ENCODE measurements around the gene TUBGCP2. TPM values are rescaled to one million over a fixed set of nuclear protein-coding genes. Genes with fewer than 3 reads are reported as not detected.

The TUBGCP2 gene
- total and polyA plus RNA-seq, 11 donors, result 33.5 to 49.5 (median 38.2) TPM

GRCh38 chr10:133309100-133309719, 538 bp upstream of the TUBGCP2 start:
- H3K4me1 ChIP-seq, result peaks cover 0 to 41% (median 21%) of the 10 kb centered on the region in 12 donors
- H3K4me3 ChIP-seq, result peak overlapping the region; percentile 78 to 100 (median 97)
- H3K27ac ChIP-seq, result peak overlapping the region; percentile 92 to 99 (median 98)
- no peaks in the 10 kb centered on the region for H3K9me3 ChIP-seq
- no peaks in the 10 kb centered on the region for H3K27me3 ChIP-seq
- intact Hi-C loops (cut with DNase I), result loop anchor here in 2 of 10 donors (2.0 to 5.0 kb wide), 4 partner anchors 46 to 83 kb away; partner anchors contain the start of genes MTG1 (in 1 of the 2) and PAOX (in 1 of the 2)
- ATAC-seq, result peak; percentile 81 to 95 (median 95)
- peak; percentile 91 to 98 (median 93) for DNase-seq
- WGBS, 4 donors, result 26 to 39% (median 26%) methylated on average over 33 to 46 of the region's 46 CpGs
- TF ChIP-seq POLR2A (IDR thresholded peaks at IDR 0.05) (no peak), CTCF (IDR thresholded peaks at IDR 0.05) (no peak)
- peaks cover 0 to 38% (median 26%) of the 10 kb centered on the region in 9 donors for H3K36me3 ChIP-seq

- DNase-seq, result peak in 4 of 5 donors; percentile 59 to 81 (median 68)
- Histone ChIP-seq H3K9me3 (no peaks in the 10 kb centered on the region), H3K4me3 (peak overlapping the region; percentile 78 to 100 (median 97)), H3K4me1 (peaks cover 0 to 38% (median 21%) of the 10 kb centered on the region in 12 donors), H3K36me3 (peaks cover 0 to 37% (median 27%) of the 10 kb centered on the region in 9 donors), H3K27ac (peak overlapping the region; percentile 92 to 99 (median 98)), H3K27me3 (no peaks in the 10 kb centered on the region)
- 4 to 9% (median 7%) methylated on average over 23 to 25 of the region's 25 CpGs for WGBS, 4 donors
- ATAC-seq, result peak in 2 of 4 donors; percentile 23 to 36
- intact Hi-C loops (cut with DNase I), result loop anchor here in 2 of 10 donors (2.0 to 5.0 kb wide), 4 partner anchors 45 to 84 kb away; partner anchors contain the start of genes MTG1 (in 1 of the 2) and PAOX (in 1 of the 2)
- TF ChIP-seq CTCF (IDR thresholded peaks at IDR 0.05) (peak; percentile 28 to 66 (median 55)), POLR2A (IDR thresholded peaks at IDR 0.05) (no peak)
Observed at GRCh38 chr10:133307776-133308420, 774 bp downstream of the TUBGCP2 start.

- H3K27ac ChIP-seq, result peak overlapping the region in 1 of 12 donors; percentile 99
- no peaks in the 10 kb centered on the region for H3K27me3 ChIP-seq
- ATAC-seq (no peak), DNase-seq (peak in 1 of 5 donors; percentile 33)
- H3K9me3 ChIP-seq, result no peaks in the 10 kb centered on the region
- TF ChIP-seq POLR2A (IDR thresholded peaks at IDR 0.05) (no peak), CTCF (IDR thresholded peaks at IDR 0.05) (no peak)
- WGBS, 4 donors, result 89 to 92% (median 90%) methylated on average over 17 of the region's 17 CpGs
- intact Hi-C loops (cut with DNase I), result loop anchor here in 2 of 10 donors (5.0 kb wide), 3 partner anchors 45 to 85 kb away; partner anchors contain the start of genes MTG1 (in 1 of the 2) and PAOX (in 1 of the 2)
- H3K36me3 ChIP-seq, result peaks cover 0 to 37% (median 25%) of the 10 kb centered on the region in 9 donors
- H3K4me1 ChIP-seq, result peaks cover 0 to 38% (median 21%) of the 10 kb centered on the region in 12 donors
- H3K4me3 ChIP-seq, result peak overlapping the region in 4 of 12 donors; percentile 78 to 99 (median 95)
Observed at GRCh38 chr10:133306941-133307379, 1.7 kb downstream of the TUBGCP2 start.

- 89 to 94% (median 90%) methylated on average over 5 of the region's 5 CpGs for WGBS, 4 donors
- intact Hi-C loops (cut with DNase I), result loop anchor here in 2 of 10 donors (5.0 kb wide), 3 partner anchors 44 to 86 kb away; partner anchors contain the start of genes MTG1 (in 1 of the 2) and PAOX (in 1 of the 2)
- no peaks in the 10 kb centered on the region for H3K9me3 ChIP-seq
- H3K4me3 ChIP-seq, result no peak overlapping the region
- TF ChIP-seq POLR2A (IDR thresholded peaks at IDR 0.05) (no peak), CTCF (IDR thresholded peaks at IDR 0.05) (no peak)
- ATAC-seq (no peak), DNase-seq (no peak)
- peaks cover 0 to 38% (median 21%) of the 10 kb centered on the region in 12 donors for H3K4me1 ChIP-seq
- H3K27me3 ChIP-seq, result no peaks in the 10 kb centered on the region
- peaks cover 0 to 36% (median 25%) of the 10 kb centered on the region in 9 donors for H3K36me3 ChIP-seq
- peak overlapping the region in 1 of 12 donors; percentile 99 for H3K27ac ChIP-seq
Observed at GRCh38 chr10:133306097-133306476, 2.6 kb downstream of the TUBGCP2 start.

Measured in heart left ventricle (tissue), 16 donors.